RCC 7860 (cell line): ENCODE measurements around the gene ATXN7.

Experiments
- DNase-seq: peaks from one replicate; pipeline ENCODE4 v3.0.0-alpha.2; 2015; ENCODE audit warnings: low spot score
- FAIRE-seq: peaks from 2 replicates; lab custom pipeline; 2012; peaks lifted over from hg19 to GRCh38; lab: Jason Lieb, UNC

Gene ATXN7

GRCh38 chr3:64011685-64012084 is 148.0 kb downstream of the ATXN7 start:
- FAIRE-seq, result no peak
- DNase-seq, result peak; percentile 9

GRCh38 chr3:64016941-64017620 is 153.4 kb downstream of the ATXN7 start:
- DNase-seq (no peak), FAIRE-seq (no peak)

GRCh38 chr3:64019271-64019670 is 155.6 kb downstream of the ATXN7 start:
- FAIRE-seq, result no peak
- DNase-seq, result no peak

GRCh38 chr3:64019879-64020278 is 156.2 kb downstream of the ATXN7 start:
- DNase-seq (no peak), FAIRE-seq (no peak)

GRCh38 chr3:64021922-64022321 is 158.3 kb downstream of the ATXN7 start:
- DNase-seq (no peak), FAIRE-seq (no peak)

GRCh38 chr3:64022451-64023186 is 159.0 kb downstream of the ATXN7 start:
- FAIRE-seq (no peak), DNase-seq (no peak)

- DNase-seq (peak; percentile 69), FAIRE-seq (no peak)
Observed at GRCh38 chr3:64023187-64023860, 159.7 kb downstream of the ATXN7 start, which contains the start of gene PSMD6. Gene PSMD6 (minus strand): TSS chr3:64023494. CDS start chr3:64023419, 75 bp downstream.

GRCh38 chr3:64023861-64024223 is 160.2 kb downstream of the ATXN7 start:
- DNase-seq (no peak), FAIRE-seq (no peak)

- FAIRE-seq (no peak), DNase-seq (no peak)
Observed at GRCh38 chr3:64026346-64026745, 162.7 kb downstream of the ATXN7 start.

- DNase-seq (no peak), FAIRE-seq (no peak)
Observed at GRCh38 chr3:64027658-64028057, 164.0 kb downstream of the ATXN7 start.

GRCh38 chr3:64028754-64029153 is 165.1 kb downstream of the ATXN7 start:
- DNase-seq (no peak), FAIRE-seq (no peak)

GRCh38 chr3:64029287-64029686 is 165.6 kb downstream of the ATXN7 start:
- DNase-seq, result no peak
- FAIRE-seq, result no peak

- DNase-seq, result peak; percentile 63
- FAIRE-seq, result peak; percentile 46
Observed at GRCh38 chr3:64030741-64031140, 167.1 kb downstream of the ATXN7 start.

GRCh38 chr3:64031540-64032508 is 168.2 kb downstream of the ATXN7 start:
- FAIRE-seq, result no peak

GRCh38 chr3:64033069-64033468 is 169.4 kb downstream of the ATXN7 start:
- FAIRE-seq (no peak), DNase-seq (no peak)

More at GRCh38 chr3:64031540-64032508, 168.2 kb downstream of the ATXN7 start:
- no peak for DNase-seq

GRCh38 chr3:64037084-64037483 is 173.4 kb downstream of the ATXN7 start:
- DNase-seq (no peak), FAIRE-seq (no peak)

- no peak for DNase-seq
- FAIRE-seq, result no peak
Observed at GRCh38 chr3:64038253-64038767, 174.6 kb downstream of the ATXN7 start.

- no peak for DNase-seq
- FAIRE-seq, result no peak
Observed at GRCh38 chr3:64039332-64039731, 175.7 kb downstream of the ATXN7 start.

- FAIRE-seq, result no peak
- DNase-seq, result peak; percentile 24
Observed at GRCh38 chr3:64039981-64040733, 176.5 kb downstream of the ATXN7 start.

- DNase-seq (no peak), FAIRE-seq (no peak)
Observed at GRCh38 chr3:64042952-64043351, 179.3 kb downstream of the ATXN7 start.
